HG03159 (cell line): ENCODE data around the gene EIF4E1B.

Experiments used
- ATAC-seq: cut with Tn5 transposase; IDR thresholded peaks from one replicate; pipeline ENCODE4 v1.9.1; 2021; ENCODE audit warnings: mild to moderate bottlenecking, moderate library complexity; ENCODE audit not compliant: unreplicated experiment

Gene EIF4E1B

GRCh38 chr5:176625966-176626875, 4.3 kb upstream of the EIF4E1B start:
- no peak for ATAC-seq

GRCh38 chr5:176626876-176627236, 3.6 kb upstream of the EIF4E1B start:
- no peak for ATAC-seq

GRCh38 chr5:176627582-176627981, 2.9 kb upstream of the EIF4E1B start:
- ATAC-seq, result no peak

GRCh38 chr5:176628406-176629228, 1.9 kb upstream of the EIF4E1B start:
- ATAC-seq, result no peak

- no peak for ATAC-seq
These were observed 1.1 kb upstream of the EIF4E1B start for GRCh38 chr5:176629317-176629852.

GRCh38 chr5:176630681-176631222, 277 bp downstream of the EIF4E1B start:
- ATAC-seq, result no peak

GRCh38 chr5:176631383-176632200, 1.1 kb downstream of the EIF4E1B start:
- no peak for ATAC-seq

- no peak for ATAC-seq
These were observed 2.3 kb downstream of the EIF4E1B start for GRCh38 chr5:176632745-176633144.

- no peak for ATAC-seq
These were observed 3.1 kb downstream of the EIF4E1B start for GRCh38 chr5:176633598-176633997.

GRCh38 chr5:176636426-176636825, 6.0 kb downstream of the EIF4E1B start:
- ATAC-seq, result no peak

GRCh38 chr5:176637556-176637955, 7.1 kb downstream of the EIF4E1B start:
- no peak for ATAC-seq

- ATAC-seq, result no peak
These were observed 8.0 kb downstream of the EIF4E1B start for GRCh38 chr5:176638437-176638836.

GRCh38 chr5:176639208-176639607, 8.7 kb downstream of the EIF4E1B start:
- ATAC-seq, result no peak

GRCh38 chr5:176639981-176640380, 9.5 kb downstream of the EIF4E1B start:
- ATAC-seq, result no peak

- no peak for ATAC-seq
These were observed 10.1 kb downstream of the EIF4E1B start for GRCh38 chr5:176640616-176641015.

- ATAC-seq, result no peak
These were observed 12.4 kb downstream of the EIF4E1B start for GRCh38 chr5:176642675-176643490.

- no peak for ATAC-seq
These were observed 13.2 kb downstream of the EIF4E1B start for GRCh38 chr5:176643491-176644219.

GRCh38 chr5:176644294-176644693, 13.8 kb downstream of the EIF4E1B start:
- no peak for ATAC-seq
